Breast epithelium (tissue), 4 donors: Measurements from ENCODE around the gene P2RX6. TPM values are rescaled to one million over a fixed set of nuclear protein-coding genes. Genes with fewer than 3 reads are reported as not detected.
"Not testable (repeated sequence)": the region's sequence is repeated elsewhere in the genome, so short reads cannot be mapped to it uniquely, and the experiment has no call there.

Source experiments
- DNase-seq, 2 donors: peaks; one replicate each; pipeline ENCODE4 v3.0.0-alpha.2; 2019; ENCODE audit warnings: low spot score in 2 of 2
- H3K27ac ChIP-seq, 2 donors: fragments of 200-600 bp; sonication (generic) in 1 of 2; one replicate each; pipeline ENCODE4 v1.5.1; 2016 to 2019; ENCODE audit warnings: mild to moderate bottlenecking in 1 of 2
- H3K27me3 ChIP-seq, 2 donors: fragments of 200-600 bp; sonication (generic) in 1 of 2; one replicate each; pipeline versions ENCODE4 v1.5.1 to v1.6.0; 2017 to 2019; ENCODE audit warnings: control low read depth in 1 of 2, mild to moderate bottlenecking in 1 of 2
- H3K36me3 ChIP-seq: fragments of 200-600 bp; one replicate; pipeline ENCODE4 v1.5.1; 2019
- H3K4me1 ChIP-seq, 2 donors: fragments of 200-600 bp; sonication (generic); one replicate each; pipeline ENCODE4 v1.5.1; 2016 to 2019; ENCODE audit warnings: control low read depth in 1 of 2
- H3K4me3 ChIP-seq, 3 donors: fragments of 200-600 bp; sonication (generic); 1 replicate in 2 of 3; 2 replicates in 1 of 3; pipeline ENCODE4 v1.5.1; 2016 to 2019; ENCODE audit warnings: mild to moderate bottlenecking in 3 of 3, moderate library complexity in 2 of 3
- H3K9me3 ChIP-seq, 2 donors: fragments of 200-600 bp; sonication (generic) in 1 of 2; one replicate each; pipeline ENCODE4 v1.5.1; 2016 to 2019; ENCODE audit warnings: control low read depth in 1 of 2
- CTCF ChIP-seq, 3 donors: fragments of 450-650 bp; IDR thresholded peaks; one replicate each; pipeline ENCODE4 v1.5.1; 2016 to 2017; ENCODE audit warnings: antibody characterized with exemption in 3 of 3, mild to moderate bottlenecking in 3 of 3, moderate library complexity in 3 of 3
- POLR2A ChIP-seq: fragments of 450-650 bp; IDR thresholded peaks from one replicate; pipeline ENCODE4 v1.6.1; 2016; ENCODE audit warnings: antibody characterized with exemption, mild to moderate bottlenecking, moderate library complexity
- POLR2AphosphoS5 ChIP-seq, 3 donors: sonication (generic); formaldehyde crosslinking; IDR thresholded peaks; one replicate each; pipeline ENCODE4 v1.6.1; 2017; ENCODE audit warnings: antibody characterized with exemption in 3 of 3
- intact Hi-C: fragments of 100-400 bp; cut with DNase I; formaldehyde crosslinking; loops from one replicate; pipeline ENCODE4 v1.15.1; 2023; ENCODE audit warnings: low total_unique reads
- total RNA-seq, 3 donors: library from RNA; depleted of rRNA; stranded (reverse); fragments of >200 nt; gene quantifications; one replicate each; pipeline ENCODE4 v1.1.0, GENCODE V29; 2016

P2RX6 gene
- total RNA-seq, 3 donors from 2014 or later = 1.6 TPM; not detected in 2

- Histone ChIP-seq H3K4me1 (no peaks in the 10 kb centered on the region), H3K27me3 (no peaks in the 10 kb centered on the region), H3K4me3 (no peak overlapping the region), H3K36me3 (no peaks in the 10 kb centered on the region), H3K9me3 (no peaks in the 10 kb centered on the region), H3K27ac (no peak overlapping the region)
- intact Hi-C loops = no loop called here
- no peak for DNase-seq
- no peak for TF ChIP-seq POLR2A
Measured at GRCh38 chr22:21054046-21054713, 39.2 kb downstream of the P2RX6 start.

GRCh38 chr22:21054714-21055563, 40.0 kb downstream of the P2RX6 start:
- TF ChIP-seq CTCF (IDR thresholded peaks at IDR 0.05) = no peak
- TF ChIP-seq POLR2A = no peak
- no peak for TF ChIP-seq POLR2AphosphoS5 (IDR thresholded peaks at IDR 0.05)
- no peaks in the 10 kb centered on the region for H3K4me1 ChIP-seq
- intact Hi-C loops = no loop called here
- DNase-seq = no peak
- no peaks in the 10 kb centered on the region for H3K9me3 ChIP-seq
- H3K36me3 ChIP-seq = no peaks in the 10 kb centered on the region
- H3K4me3 ChIP-seq = no peak overlapping the region
- no peak overlapping the region for H3K27ac ChIP-seq
- H3K27me3 ChIP-seq = no peaks in the 10 kb centered on the region

GRCh38 chr22:21055564-21055834, 40.5 kb downstream of the P2RX6 start:
- TF ChIP-seq CTCF (IDR thresholded peaks at IDR 0.05) (no peak), POLR2A (no peak), POLR2AphosphoS5 (IDR thresholded peaks at IDR 0.05) (no peak)
- no peaks in the 10 kb centered on the region for H3K27me3 ChIP-seq
- no peaks in the 10 kb centered on the region for H3K4me1 ChIP-seq
- H3K4me3 ChIP-seq = no peak overlapping the region
- intact Hi-C loops = no loop called here
- H3K36me3 ChIP-seq = no peaks in the 10 kb centered on the region
- H3K27ac ChIP-seq = no peak overlapping the region
- H3K9me3 ChIP-seq = no peaks in the 10 kb centered on the region
- no peak for DNase-seq

- no peak for DNase-seq
Measured at GRCh38 chr22:21055880-21056319, 40.9 kb downstream of the P2RX6 start.

GRCh38 chr22:21060363-21060762, 45.4 kb downstream of the P2RX6 start:
- H3K36me3 ChIP-seq, intact Hi-C loops, DNase-seq: not testable (repeated sequence)

More at GRCh38 chr22:21055880-21056319, 40.9 kb downstream of the P2RX6 start:
- TF ChIP-seq POLR2A (no peak), CTCF (IDR thresholded peaks at IDR 0.05) (no peak), POLR2AphosphoS5 (IDR thresholded peaks at IDR 0.05) (no peak)
- H3K36me3 ChIP-seq = no peaks in the 10 kb centered on the region
- H3K4me1 ChIP-seq = no peaks in the 10 kb centered on the region
- H3K27me3 ChIP-seq = no peaks in the 10 kb centered on the region
- intact Hi-C loops = no loop called here
- no peaks in the 10 kb centered on the region for H3K9me3 ChIP-seq
- no peak overlapping the region for H3K4me3 ChIP-seq
- H3K27ac ChIP-seq = no peak overlapping the region

GRCh38 chr22:21061660-21062321, 46.8 kb downstream of the P2RX6 start:
- H3K27ac ChIP-seq, H3K4me1 ChIP-seq, intact Hi-C loops, H3K9me3 ChIP-seq, H3K27me3 ChIP-seq, H3K4me3 ChIP-seq, DNase-seq, H3K36me3 ChIP-seq: not testable (repeated sequence)

More at GRCh38 chr22:21060363-21060762, 45.4 kb downstream of the P2RX6 start:
- not testable (repeated sequence) for H3K4me3 ChIP-seq, H3K27ac ChIP-seq, H3K27me3 ChIP-seq, H3K4me1 ChIP-seq, H3K9me3 ChIP-seq

GRCh38 chr22:21064425-21064824, 49.5 kb downstream of the P2RX6 start:
- H3K27me3 ChIP-seq, H3K9me3 ChIP-seq, intact Hi-C loops, H3K36me3 ChIP-seq, DNase-seq, H3K27ac ChIP-seq, H3K4me1 ChIP-seq, H3K4me3 ChIP-seq: not testable (repeated sequence)
